ENCODE data around the gene NUP54.

Gene NUP54, protein sequence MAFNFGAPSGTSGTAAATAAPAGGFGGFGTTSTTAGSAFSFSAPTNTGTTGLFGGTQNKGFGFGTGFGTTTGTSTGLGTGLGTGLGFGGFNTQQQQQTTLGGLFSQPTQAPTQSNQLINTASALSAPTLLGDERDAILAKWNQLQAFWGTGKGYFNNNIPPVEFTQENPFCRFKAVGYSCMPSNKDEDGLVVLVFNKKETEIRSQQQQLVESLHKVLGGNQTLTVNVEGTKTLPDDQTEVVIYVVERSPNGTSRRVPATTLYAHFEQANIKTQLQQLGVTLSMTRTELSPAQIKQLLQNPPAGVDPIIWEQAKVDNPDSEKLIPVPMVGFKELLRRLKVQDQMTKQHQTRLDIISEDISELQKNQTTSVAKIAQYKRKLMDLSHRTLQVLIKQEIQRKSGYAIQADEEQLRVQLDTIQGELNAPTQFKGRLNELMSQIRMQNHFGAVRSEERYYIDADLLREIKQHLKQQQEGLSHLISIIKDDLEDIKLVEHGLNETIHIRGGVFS

GRCh38 chr4:76148142-76148865 is at the start of gene NUP54:
TSS of gene NUP54 (minus strand) at chr4:76148397. CDS start at chr4:76148374, 23 bp downstream.
- peak; percentile 92 for DNase-seq

- no peak for DNase-seq
These were observed 49.0 kb upstream of the NUP54 start for GRCh38 chr4:76197031-76197743.

DNA sequence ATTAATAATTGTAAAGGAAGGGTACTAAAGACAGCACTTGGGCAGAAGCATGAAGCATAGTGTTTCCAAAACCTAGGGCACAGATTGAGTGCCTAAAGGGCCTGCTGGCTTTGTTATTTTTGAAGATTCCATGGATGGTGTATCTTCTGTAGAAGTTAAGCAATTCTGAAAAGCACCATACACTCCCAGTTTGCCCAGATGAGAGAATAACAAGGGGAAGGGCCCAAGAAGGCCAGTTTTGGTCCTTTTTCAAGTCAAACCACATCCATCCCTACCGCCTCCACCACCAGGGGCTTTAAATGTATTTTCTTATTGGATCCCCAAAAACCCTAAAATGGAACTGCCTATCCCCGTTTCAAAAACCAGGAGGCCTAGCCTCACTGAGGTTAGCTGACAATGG is 48.2 kb upstream of the NUP54 start:
- no peak for DNase-seq

DNA sequence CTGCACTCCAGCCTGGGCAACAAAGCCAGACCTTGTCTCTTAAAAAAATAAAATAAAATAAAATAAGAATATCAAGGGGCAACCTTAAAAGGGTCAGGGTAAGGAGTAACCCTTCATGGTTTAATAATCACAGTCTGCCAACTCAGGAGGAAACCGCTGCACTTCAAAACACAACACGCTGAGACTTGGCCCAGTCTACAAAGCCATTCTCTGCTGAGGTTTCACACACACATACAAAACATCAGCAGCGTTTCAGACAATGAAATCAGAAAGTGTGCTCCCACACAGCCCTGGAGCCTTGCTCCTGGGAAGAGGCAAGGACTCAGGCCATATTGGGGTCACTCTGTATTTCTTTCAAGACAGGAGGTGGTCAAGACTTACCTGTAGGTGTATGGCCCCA is 47.1 kb upstream of the NUP54 start:
- no peak for DNase-seq

GRCh38 chr4:76194325-76194724 is 46.1 kb upstream of the NUP54 start:
- no peak for DNase-seq

- no peak for DNase-seq
These were observed 44.0 kb upstream of the NUP54 start for GRCh38 chr4:76192236-76192635.

DNA sequence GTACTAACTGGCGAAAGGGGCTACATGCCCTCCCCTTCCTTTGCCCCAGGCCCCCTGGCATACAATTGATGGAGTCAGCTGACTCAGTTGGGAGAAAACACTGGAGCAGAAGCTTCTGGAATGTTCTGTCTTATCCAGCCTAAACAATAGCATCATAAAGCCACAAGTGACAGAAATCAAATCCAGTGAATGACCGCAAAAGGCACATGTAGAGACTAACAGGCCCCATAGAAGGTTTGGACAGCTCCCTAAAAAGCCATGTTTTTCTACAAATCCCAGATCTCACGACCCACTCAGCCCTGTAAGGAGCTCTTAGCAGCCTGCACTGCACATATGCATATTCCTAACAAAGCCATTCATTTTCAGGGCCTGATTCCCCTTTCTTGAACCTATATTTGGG is 40.4 kb upstream of the NUP54 start:
- no peak for DNase-seq

DNA sequence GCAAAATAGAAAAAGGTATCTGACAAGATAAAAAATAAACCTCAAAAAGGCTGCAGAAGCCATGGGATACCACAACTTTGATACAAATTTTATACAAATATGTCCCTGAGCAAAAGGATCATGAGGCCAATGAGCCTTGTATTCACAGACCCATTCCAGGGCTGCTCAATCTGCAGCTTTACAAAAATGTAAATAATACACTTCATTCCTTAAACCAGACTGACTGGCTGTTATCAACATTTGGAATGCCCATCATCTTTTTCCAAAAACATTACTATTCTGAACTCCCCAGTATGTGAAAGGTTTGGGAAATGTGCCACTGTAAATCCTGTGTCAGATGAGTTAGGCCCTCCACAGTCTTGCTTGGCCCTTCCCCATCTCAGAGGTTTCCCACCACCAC is 40.0 kb upstream of the NUP54 start:
- no peak for DNase-seq

- no peak for DNase-seq
These were observed 39.0 kb upstream of the NUP54 start for GRCh38 chr4:76187152-76187551.

DNA sequence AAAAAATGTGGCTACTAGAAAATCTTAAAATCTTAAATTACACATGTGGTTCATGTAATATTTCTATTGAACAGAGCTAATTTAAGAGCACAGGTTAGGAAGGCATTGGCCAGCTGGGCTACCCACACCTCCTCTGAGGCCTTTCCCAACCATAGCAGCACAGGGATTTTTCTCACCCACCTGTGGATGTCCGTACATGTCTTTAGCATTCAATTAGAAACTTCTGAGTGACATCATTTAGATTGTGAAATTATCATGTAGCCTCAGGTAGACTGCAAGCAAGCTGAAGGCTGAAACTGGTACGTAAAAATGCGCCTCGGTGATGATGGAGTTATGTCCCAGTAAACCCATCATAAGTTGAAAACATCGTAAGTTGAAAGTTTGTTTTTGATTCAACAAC is 34.3 kb upstream of the NUP54 start:
- no peak for DNase-seq

DNA sequence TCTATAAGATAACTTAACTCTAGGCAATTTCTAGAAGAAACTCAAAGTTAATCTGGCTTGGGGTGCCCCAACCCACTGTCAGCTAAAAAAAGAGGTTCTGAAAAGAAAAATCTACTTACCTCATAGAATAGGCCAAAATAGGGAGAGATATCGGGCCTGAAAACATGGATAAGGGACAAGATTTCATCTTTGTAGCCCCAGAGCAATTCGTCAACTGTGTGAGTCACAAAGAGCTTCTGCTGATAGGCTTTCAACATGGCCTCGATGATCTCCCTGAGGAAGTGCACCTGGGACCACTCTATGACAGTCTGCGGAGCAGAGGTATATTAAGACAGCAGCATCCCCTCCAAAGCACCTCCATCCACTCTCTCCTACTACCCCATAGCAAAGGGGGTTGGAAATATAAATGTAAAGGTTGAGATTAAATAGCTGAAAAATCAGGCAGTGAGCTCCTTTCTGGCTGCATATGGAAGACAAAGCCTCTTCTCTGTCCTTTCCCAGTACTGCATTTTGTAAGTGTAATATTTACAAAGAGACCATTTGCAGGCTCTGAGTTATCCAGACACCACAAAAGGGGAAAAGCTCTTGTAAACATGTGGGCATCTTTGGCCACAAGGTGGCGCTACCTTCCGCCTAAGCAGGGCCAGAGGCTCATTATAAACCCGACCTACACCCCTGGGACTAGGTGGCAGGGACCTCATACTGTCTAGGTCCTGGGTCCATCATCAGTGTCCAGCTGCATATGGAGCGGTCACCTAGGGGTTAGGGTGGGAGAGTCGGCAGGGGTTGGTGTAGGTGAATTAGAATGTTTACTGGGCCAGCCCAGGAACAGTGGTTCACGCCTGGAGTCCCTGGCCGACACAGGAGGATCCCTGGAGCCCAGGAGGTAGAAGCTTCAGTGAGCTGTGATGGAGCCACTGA is 31.5 kb upstream of the NUP54 start:
- DNase-seq = peak; percentile 89

DNA sequence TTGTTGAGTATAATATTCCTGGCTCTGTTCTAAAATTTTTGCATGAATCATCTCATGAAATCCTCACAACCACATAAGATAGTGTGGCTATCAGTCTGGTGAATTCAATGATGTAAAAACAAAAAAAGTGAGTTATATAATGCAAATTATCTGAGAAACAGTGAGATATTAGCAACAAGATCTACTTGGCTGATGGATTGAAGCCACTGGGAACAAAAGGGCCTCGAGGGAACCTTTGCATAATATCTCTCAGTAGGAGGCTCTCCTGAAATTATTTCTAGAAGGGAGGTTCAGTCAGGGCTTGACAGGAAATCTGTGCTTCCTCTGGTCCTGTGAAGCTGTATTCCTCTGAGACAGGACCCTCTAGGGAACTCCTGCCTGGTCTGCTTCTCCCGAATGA is 30.1 kb upstream of the NUP54 start:
- DNase-seq = no peak

DNA sequence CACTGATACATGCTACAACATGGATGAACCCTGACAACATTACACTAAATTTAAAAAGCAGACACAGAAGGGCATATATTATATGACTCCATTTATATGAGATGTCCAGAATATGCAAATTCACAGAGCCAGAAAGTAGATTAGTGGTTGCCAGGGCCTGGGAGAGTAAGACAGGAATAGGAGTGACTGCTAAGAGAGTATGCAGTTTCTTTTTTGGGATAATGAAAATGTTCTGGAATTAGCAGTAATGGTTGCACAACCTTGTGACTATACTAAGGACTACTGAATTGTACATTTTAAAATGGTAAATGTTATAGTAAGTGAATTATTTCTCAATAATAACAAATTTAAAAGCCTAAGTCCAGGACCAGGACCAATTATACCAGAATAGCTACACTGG is 29.5 kb upstream of the NUP54 start:
- no peak for DNase-seq

DNA sequence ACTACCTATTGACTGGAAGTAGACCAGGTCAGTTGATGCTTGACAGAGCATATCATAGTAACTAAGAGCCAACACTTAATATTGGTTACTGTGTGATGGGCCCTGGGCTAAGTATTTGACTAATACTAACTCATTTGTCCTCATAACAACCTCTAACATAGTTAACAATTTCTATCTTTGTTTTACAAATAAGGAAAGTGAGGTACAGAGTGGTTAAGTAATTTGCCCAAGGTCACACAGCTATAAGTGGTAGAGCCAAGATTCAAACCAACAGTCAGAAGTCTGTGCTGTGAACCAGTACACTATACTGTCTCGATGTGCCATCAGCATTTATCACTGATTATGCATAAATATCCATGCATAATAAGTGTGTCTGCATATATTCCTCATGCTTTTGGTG is 27.1 kb upstream of the NUP54 start:
- DNase-seq = no peak

DNA sequence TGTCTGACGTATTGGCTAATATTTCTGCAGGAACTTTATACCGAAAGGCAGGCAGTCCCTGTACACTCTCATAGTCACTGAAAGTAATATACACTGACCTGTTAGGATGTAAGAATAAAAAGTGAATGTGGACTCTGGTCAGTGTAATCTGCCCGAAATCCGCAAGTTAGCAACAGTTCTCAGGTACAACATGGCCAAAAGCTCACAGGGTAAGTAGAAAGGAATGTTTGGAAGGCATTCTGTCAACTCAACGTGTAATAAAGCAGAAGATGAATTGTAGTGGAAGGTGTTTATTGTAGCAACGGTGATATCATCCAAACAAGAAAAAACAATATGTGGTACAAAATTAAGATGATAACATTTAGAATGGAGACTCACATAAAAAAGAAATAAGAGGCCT is 26.0 kb upstream of the NUP54 start:
- DNase-seq = no peak

DNA sequence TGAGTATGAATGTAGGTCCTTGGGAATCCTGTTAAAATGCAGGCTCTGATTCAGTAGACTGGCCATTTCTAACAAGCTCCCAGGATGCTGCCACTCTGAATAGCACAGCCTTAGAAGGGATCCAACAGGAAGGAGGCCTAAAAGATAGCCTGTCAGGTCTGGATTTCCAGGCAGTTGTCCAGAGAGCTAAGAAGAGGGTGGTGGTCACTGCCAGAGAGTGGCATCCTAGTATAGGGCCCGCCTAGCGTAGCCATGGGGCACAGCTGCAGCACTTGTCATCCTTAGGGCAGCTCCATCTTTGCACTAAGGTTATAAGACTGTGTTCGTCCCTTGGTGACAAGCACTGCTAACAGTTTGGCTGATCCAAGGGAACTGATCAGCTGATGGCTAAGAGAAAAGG is 20.5 kb upstream of the NUP54 start:
- DNase-seq = no peak

DNA sequence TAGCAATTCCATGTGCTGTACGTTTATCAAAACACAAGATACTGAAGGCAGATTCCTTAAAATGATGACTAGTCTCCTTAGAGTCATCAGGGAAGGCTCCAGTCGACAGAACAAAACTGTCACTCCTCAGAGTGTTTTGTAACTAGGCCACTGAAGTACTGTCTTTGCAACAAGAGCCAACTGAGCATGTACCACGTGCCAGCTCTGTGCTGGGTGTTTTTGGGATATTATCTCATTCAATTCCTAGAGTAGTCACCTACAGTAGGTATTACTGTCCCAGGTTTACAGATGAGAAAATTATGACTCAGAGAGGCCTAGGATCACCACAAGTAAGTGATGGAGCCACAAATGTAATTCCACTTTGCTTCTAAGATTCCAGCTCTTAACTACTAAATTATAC is 18.3 kb upstream of the NUP54 start:
- DNase-seq = no peak

DNA sequence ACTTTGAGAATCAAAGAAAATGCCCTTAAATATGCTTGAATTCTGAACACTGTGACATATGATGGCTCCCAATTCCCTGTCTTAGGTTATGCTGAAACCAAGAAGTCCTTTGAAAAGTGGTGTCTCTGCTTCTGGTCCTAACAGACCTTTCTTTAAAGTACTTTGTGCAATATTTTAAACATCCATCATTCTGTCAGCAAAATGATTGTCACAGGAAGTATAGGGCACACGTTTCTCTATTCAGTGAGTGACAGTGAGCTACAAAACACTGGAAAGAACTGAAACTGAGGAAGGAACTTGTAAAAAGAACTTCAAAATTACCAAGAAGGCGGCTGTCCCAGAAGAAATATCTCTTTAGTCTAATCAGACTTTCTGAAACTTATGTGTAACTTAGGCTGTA is 12.2 kb upstream of the NUP54 start:
- DNase-seq = no peak

DNA sequence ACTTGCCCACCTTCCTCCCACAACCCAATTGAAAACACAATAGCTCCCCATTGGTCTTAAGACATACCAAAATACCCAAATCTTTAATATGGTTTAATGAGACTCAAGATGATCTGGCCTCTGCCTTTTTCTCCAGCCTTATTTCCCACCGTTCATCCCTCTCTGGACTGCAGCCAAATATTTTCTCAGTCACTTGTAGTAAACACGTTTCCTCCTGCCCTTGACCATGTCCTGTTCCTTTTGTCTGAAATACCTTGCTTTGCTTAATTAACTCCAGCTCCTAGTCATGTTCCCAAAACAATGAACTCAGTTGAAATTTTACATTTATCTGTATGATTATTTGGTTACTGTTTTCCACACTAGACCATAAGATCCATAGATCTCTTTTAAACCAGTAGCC is 8.4 kb upstream of the NUP54 start:
- peak; percentile 17 for DNase-seq

DNA sequence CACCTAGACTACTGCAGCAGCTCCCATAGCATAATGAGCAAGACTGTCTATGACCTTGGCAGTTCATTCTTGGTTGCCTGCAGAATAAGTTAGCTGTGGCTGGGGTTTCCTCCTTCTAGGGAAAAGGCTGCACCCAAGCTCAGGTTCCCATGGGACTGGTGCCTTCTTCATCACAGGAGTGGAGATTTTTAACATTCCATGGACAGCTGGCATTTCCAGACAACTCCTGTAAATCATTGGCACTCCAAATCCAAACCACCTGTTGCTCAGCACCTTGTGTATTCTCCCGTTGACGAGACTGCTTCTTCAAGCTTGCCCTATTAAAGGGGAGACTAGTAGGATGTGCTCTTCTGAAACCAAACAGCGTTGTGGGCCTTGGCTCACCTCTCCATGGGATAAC is 7.8 kb upstream of the NUP54 start:
- DNase-seq = no peak

GRCh38 chr4:76153356-76153755 is 5.2 kb upstream of the NUP54 start:
- DNase-seq = no peak

- peak; percentile 80 for DNase-seq
These were observed 599 bp downstream of the NUP54 start for GRCh38 chr4:76147454-76148141.
